Epithelial cell of esophagus (primary cell): ENCODE results near the gene ZNF469.
"Not testable (repeated sequence)": the region's sequence is repeated elsewhere in the genome, so short reads cannot be mapped to it uniquely, and the experiment has no call there.

Experiments
- DNase-seq: peaks from one replicate; pipeline ENCODE4 v3.0.0; 2010; ENCODE audit warnings: low read depth
- H3K4me3 ChIP-seq: 2 replicates; pipeline ENCODE4 v1.5.1; 2011; ENCODE audit warnings: mild to moderate bottlenecking, low read length, control low read depth
- TF ChIP-seq, protein P1 (sequence below): IDR thresholded peaks from 2 replicates; pipeline ENCODE4 v1.5.1; 2011; ENCODE audit warnings: low read depth, mild to moderate bottlenecking, low read length, control low read depth, inconsistent platforms; ENCODE audit not compliant: insufficient read depth; ENCODE audit errors: missing control alignments

The ZNF469 gene

DNA sequence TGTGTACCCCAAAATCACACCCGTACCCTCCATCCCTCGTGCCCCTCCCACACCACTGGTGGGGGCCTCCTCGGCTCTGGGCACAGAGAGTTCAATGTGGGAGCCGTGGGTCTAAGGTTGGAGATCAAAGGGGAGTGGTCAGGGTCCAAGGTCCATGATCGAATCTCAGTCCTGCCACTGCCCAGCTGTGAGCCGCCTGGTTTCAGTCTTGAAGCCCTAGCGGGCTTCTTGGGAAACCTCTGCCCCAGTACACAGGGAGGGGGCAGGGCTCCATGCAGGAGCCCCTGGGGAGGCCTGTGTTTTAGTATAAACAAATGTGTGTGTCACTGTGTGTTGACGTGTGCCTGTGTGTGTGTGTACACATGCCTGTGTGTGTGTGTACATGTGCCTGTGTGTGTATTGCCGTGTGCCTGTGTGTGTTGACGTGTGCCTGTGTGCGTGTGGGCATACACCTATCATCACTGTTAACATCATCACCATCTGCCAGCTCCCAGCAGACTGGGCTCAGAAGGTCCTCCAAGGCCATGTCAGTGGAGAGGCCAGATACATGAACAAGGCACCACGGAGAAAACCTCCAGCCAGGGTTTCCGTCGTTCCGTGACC, 26.5 kb upstream of the ZNF469 start:
- H3K4me3 ChIP-seq, result no peak overlapping the region
- TF ChIP-seq, protein P1, sequence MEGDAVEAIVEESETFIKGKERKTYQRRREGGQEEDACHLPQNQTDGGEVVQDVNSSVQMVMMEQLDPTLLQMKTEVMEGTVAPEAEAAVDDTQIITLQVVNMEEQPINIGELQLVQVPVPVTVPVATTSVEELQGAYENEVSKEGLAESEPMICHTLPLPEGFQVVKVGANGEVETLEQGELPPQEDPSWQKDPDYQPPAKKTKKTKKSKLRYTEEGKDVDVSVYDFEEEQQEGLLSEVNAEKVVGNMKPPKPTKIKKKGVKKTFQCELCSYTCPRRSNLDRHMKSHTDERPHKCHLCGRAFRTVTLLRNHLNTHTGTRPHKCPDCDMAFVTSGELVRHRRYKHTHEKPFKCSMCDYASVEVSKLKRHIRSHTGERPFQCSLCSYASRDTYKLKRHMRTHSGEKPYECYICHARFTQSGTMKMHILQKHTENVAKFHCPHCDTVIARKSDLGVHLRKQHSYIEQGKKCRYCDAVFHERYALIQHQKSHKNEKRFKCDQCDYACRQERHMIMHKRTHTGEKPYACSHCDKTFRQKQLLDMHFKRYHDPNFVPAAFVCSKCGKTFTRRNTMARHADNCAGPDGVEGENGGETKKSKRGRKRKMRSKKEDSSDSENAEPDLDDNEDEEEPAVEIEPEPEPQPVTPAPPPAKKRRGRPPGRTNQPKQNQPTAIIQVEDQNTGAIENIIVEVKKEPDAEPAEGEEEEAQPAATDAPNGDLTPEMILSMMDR, result no peak
- no peak for DNase-seq

DNA sequence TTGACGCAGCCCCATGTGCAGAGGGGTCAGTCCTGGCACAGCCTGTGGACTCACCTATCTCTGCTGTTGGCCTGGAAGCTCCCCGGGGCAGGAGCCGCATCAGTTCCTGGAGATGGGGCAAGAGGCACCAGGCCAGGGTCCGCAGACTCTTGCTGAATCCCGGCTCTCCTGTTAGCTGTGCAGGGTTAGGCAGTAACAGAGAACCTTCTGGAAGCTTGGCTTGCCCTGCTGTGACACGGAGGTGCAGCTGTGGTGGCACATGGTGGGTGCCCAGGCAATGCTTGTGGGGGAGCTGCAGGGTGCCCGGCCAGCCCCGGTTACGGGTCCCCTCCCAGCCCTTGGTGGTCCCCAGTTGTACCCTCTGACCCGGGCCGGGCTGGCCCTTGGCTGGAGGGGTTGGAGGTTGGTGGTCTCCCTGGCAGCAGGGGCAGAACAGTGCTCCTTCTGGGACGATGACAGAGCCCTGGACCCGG, 26.0 kb upstream of the ZNF469 start:
- H3K4me3 ChIP-seq, result no peak overlapping the region
- no peak for DNase-seq
- TF ChIP-seq, protein P1, result no peak

DNA sequence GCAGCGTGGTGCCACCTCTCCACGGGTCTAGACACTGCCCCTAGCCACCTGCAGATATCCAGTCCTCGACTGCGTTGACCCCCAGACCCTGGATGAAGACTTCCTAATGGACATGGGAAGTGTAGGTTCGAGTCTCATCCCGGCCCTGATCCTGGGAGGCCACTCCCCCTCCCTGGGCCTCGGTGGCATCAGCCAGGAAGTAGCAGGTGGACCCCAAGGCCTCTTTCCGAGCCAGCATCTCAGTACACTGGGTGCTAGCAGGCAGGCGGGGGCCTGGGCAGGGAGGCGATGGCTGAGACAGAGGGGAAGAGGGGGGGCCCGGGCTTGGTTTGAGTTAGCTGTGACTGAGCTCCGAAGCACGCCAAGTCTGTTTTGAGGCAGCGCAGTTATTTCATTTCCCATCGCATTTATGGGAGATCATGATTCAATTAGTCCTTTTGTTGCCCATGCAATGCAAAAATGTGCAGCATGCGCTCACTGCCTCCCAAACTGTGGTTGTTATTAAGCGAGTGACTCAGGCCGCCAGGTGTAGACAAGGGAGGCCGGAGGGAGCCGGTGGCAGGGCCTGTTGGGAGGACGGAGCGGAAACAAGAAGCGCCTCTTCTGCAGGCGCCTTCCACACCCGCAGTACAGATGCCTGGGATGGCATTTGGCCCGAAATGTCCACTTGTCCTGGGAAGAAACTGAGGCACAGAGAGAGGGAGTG, 25.3 kb upstream of the ZNF469 start:
- no peak for DNase-seq
- H3K4me3 ChIP-seq, result no peak overlapping the region
- TF ChIP-seq, protein P1, result no peak

DNA sequence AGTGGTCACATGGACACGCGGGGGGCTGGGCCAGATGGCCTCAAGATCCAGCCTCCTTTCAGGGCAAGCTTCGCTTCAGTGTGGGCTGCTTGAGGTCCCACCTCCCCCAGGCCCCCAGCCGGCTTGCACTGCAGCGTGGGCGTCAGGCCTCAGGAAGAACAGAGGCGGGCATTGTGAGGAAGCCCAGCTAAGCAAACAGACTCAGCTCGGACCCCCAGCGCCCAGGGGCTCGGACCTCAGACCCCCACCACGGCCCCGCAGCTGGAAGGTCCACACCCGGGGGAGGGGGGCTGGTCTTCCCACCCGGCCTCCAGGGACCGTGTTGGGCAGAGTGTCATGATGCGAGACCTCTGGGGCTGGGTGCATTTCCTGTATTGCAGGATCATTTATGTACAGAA, 24.7 kb upstream of the ZNF469 start:
- TF ChIP-seq, protein P1, result no peak
- H3K4me3 ChIP-seq, result no peak overlapping the region
- DNase-seq, result no peak

DNA sequence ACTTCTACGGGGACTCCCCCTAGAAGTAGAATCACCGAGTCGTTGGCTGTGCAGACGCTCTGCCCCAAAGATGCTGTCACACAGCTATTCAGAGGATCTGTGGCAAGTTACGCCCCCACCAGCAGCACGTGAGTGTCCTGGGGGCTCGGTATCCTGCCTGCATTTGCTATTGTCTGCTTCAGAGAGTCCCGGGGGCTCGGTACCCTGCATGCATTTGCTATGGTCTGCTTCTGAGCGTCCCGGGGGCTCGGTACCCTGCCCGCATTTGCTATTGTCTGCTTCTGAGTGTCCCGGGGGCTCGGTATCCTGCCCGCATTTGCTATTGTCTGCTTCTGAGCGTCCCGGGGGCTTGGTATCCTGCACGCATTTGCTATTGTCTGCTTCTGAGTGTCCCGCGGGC, 23.8 kb upstream of the ZNF469 start:
- TF ChIP-seq, protein P1, result no peak
- no peak for DNase-seq

DNA sequence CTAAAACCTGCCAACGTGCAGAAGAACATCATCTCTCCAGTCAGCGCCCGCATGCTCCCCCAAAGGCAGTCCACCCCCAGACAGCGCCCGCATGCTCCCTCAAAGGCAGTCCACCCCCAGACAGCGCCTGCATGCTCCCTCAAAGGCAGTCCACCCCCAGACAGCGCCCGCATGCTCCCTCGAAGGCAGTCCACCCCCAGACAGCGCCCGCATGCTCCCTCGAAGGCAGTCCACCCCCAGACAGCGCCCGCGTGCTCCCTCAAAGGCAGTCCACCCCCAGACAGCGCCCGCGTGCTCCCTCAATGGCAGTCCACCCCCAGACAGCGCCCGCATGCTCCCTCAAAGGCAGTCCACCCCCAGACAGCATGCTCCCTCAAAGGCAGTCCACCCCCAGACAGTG, 22.4 kb upstream of the ZNF469 start:
- DNase-seq, H3K4me3 ChIP-seq: not testable (repeated sequence)

More for the DNA sequence above, 23.8 kb upstream of the ZNF469 start:
- H3K4me3 ChIP-seq, result no peak overlapping the region

DNA sequence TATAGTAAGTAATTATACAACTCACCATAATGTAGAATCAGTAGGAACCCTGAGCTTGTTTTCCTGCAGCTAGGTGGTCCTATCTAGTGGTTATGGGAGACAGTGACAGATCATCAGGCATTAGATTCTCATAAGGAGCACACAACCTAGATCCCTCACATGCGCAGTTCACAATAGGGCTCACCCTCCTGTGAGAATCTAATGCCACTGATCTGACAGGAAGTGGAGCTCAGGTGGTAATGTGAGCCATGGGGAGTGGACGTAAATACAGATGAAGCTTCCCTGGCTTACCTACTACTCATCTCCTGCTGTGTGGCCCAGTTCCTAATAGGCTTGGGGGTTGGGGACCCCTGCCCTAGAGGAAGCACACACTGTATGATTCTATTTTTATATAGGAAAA, 21.8 kb upstream of the ZNF469 start:
- no peak overlapping the region for H3K4me3 ChIP-seq
- TF ChIP-seq, protein P1, result no peak
- no peak for DNase-seq
